ENCODE results near the gene CRTAC1. TPM values are rescaled to one million over a fixed set of nuclear protein-coding genes. Genes with fewer than 3 reads are reported as not detected.

The CRTAC1 gene
- total RNA-seq, 1 experiment from 2014 or later: not detected

DNA sequence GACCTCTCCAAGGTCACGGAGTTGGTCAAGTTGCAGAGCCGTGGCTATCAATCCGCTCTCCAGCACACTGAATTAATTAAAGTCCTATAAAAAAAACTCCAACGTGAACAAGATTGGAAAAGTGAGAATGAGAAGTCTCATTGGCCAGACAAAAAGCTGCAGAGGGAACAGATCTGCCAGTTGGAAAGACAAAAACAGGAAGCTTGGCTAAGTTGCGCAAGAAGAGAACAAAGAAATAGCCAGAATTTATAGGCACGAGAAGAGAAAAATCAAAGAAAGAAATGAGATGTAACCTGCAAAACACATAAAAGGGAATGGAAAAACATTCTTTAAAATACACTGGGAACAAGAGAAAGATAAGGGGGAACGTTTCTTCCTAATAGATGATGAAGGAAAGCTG, 45.7 kb upstream of the CRTAC1 start:
- Histone ChIP-seq H3K27ac (ENCODE audit: low read depth, low read length, poor library complexity, severe bottlenecking) (no peak overlapping the region), H3K4me1 (ENCODE audit: insufficient read depth, low read length, poor library complexity, severe bottlenecking) (no peaks in the 10 kb centered on the region), H3K27me3 (replicated peaks; ENCODE audit: insufficient read depth, low read depth, low read length, poor library complexity) (peaks cover 20% of the 10 kb centered on the region), H3K36me3 (ENCODE audit: insufficient read depth, low read length, poor library complexity, severe bottlenecking) (no peaks in the 10 kb centered on the region), H3K9me3 (ENCODE audit: low read depth, low read length, poor library complexity, severe bottlenecking) (no peaks in the 10 kb centered on the region), H3K4me3 (ENCODE audit: low read depth, low read length, poor library complexity, severe bottlenecking) (no peak overlapping the region)
- ChIA-PET POLR2A (ENCODE audit: low non-redundant PET) (no interaction called here), CTCF (no interaction called here)
- TF ChIP-seq, protein P1, sequence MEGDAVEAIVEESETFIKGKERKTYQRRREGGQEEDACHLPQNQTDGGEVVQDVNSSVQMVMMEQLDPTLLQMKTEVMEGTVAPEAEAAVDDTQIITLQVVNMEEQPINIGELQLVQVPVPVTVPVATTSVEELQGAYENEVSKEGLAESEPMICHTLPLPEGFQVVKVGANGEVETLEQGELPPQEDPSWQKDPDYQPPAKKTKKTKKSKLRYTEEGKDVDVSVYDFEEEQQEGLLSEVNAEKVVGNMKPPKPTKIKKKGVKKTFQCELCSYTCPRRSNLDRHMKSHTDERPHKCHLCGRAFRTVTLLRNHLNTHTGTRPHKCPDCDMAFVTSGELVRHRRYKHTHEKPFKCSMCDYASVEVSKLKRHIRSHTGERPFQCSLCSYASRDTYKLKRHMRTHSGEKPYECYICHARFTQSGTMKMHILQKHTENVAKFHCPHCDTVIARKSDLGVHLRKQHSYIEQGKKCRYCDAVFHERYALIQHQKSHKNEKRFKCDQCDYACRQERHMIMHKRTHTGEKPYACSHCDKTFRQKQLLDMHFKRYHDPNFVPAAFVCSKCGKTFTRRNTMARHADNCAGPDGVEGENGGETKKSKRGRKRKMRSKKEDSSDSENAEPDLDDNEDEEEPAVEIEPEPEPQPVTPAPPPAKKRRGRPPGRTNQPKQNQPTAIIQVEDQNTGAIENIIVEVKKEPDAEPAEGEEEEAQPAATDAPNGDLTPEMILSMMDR (conservative IDR thresholded peaks at IDR 0.05; ENCODE audit: low read depth, low read length): no peak
- no peak for TF ChIP-seq EZH2 (IDR thresholded peaks at IDR 0.05; ENCODE audit: borderline replicate concordance, low read depth, low read length, poor library complexity, severe bottlenecking)
- no TSS peak for BruUV-seq (replicated peaks)
- intact Hi-C loops (cut with micrococcal nuclease; ENCODE audit: unreplicated experiment): no loop called here
- DNase-seq (ENCODE audit: low spot score): no peak

DNA sequence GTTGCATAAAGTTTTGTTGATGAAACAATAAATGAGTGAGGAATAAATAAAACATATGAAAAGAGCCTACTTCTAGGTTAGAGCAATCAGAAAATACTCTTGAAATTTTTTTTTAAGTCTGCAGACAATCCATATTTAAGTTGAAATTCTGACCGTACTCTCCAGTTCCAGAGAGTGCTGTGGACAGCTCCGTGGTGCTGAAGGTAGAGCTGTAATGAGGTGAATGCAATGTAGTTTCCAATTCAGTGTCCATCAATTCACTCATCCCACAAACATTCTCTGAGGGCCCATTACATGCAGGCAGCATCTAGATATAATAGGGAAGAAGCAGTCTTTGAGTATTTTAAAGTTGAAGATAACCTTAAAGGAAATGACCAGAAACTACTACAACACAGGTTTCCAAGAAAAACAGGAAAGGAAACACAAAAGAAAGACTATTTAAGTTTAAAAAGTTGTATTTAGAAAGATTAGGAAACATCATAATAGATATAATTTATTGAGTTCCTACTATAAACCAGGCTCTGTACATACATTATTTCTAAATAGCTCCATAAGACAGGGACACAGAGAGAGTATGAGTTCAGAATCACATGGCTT, 44.0 kb upstream of the CRTAC1 start:
- intact Hi-C loops (cut with micrococcal nuclease; ENCODE audit: unreplicated experiment): no loop called here
- no peak overlapping the region for H3K27ac ChIP-seq (ENCODE audit: low read depth, low read length, poor library complexity, severe bottlenecking)
- no peak for TF ChIP-seq EZH2 (IDR thresholded peaks at IDR 0.05; ENCODE audit: borderline replicate concordance, low read depth, low read length, poor library complexity, severe bottlenecking)
- TF ChIP-seq, protein P1 (conservative IDR thresholded peaks at IDR 0.05; ENCODE audit: low read depth, low read length): no peak
- H3K9me3 ChIP-seq (ENCODE audit: low read depth, low read length, poor library complexity, severe bottlenecking): no peaks in the 10 kb centered on the region
- H3K36me3 ChIP-seq (ENCODE audit: insufficient read depth, low read length, poor library complexity, severe bottlenecking): no peaks in the 10 kb centered on the region
- H3K4me3 ChIP-seq (ENCODE audit: low read depth, low read length, poor library complexity, severe bottlenecking): no peak overlapping the region
- ChIA-PET POLR2A (ENCODE audit: low non-redundant PET) (interaction anchor here (0.5 kb wide), 1 partner anchor 337 kb away, joined by 7 read pairs; no protein-coding TSS in a partner anchor), CTCF (no interaction called here)
- peak; percentile 35 for DNase-seq (ENCODE audit: low spot score)
- peaks cover 28% of the 10 kb centered on the region for H3K27me3 ChIP-seq (replicated peaks; ENCODE audit: insufficient read depth, low read depth, low read length, poor library complexity)
- BruUV-seq (replicated peaks): no TSS peak
- no peaks in the 10 kb centered on the region for H3K4me1 ChIP-seq (ENCODE audit: insufficient read depth, low read length, poor library complexity, severe bottlenecking)

DNA sequence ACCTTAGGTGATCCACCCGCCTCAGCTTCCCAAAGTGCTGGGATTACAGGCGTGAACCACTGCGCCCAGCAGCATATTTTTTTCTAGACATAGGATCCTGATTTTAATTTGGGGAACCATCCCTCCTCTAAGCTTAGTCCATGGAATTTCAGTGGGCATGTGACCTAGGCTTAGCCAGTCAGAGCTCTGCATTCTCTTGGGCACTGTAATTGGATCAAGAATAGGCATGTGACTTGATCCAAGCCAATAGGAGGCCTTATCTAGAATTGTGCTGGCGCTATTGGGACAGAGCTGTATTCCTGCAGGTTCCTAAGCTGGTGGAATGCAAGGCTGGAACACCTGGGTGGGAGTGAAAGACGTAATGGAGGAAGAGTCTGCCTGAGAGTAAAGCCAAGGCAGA, 36.7 kb upstream of the CRTAC1 start:
- ChIA-PET CTCF (no interaction called here), POLR2A (ENCODE audit: low non-redundant PET) (no interaction called here)
- H3K27me3 ChIP-seq (replicated peaks; ENCODE audit: insufficient read depth, low read depth, low read length, poor library complexity): peaks cover 58% of the 10 kb centered on the region
- TF ChIP-seq, protein P1 (conservative IDR thresholded peaks at IDR 0.05; ENCODE audit: low read depth, low read length): no peak
- TF ChIP-seq EZH2 (IDR thresholded peaks at IDR 0.05; ENCODE audit: borderline replicate concordance, low read depth, low read length, poor library complexity, severe bottlenecking): no peak
- BruUV-seq (replicated peaks): no TSS peak
- intact Hi-C loops (cut with micrococcal nuclease; ENCODE audit: unreplicated experiment): no loop called here
- H3K4me3 ChIP-seq (ENCODE audit: low read depth, low read length, poor library complexity, severe bottlenecking): no peak overlapping the region
- no peak overlapping the region for H3K27ac ChIP-seq (ENCODE audit: low read depth, low read length, poor library complexity, severe bottlenecking)
- no peaks in the 10 kb centered on the region for H3K9me3 ChIP-seq (ENCODE audit: low read depth, low read length, poor library complexity, severe bottlenecking)
- H3K36me3 ChIP-seq (ENCODE audit: insufficient read depth, low read length, poor library complexity, severe bottlenecking): no peaks in the 10 kb centered on the region
- no peaks in the 10 kb centered on the region for H3K4me1 ChIP-seq (ENCODE audit: insufficient read depth, low read length, poor library complexity, severe bottlenecking)
- no peak for DNase-seq (ENCODE audit: low spot score)
